Gastroesophageal sphincter (tissue), 3 donors: ENCODE measurements around the gene STING1.

Experiments used
- CTCF ChIP-seq, 4 experiments: fragments of 200-600 bp in 2 of 4; fragments of 450-650 bp in 2 of 4; sonication (generic) in 1 of 4; IDR thresholded peaks; one replicate each; pipeline ENCODE4 v1.5.1; 2017 to 2019; ENCODE audit warnings: antibody characterized with exemption in 4 of 4, mild to moderate bottlenecking in 2 of 4, moderate library complexity in 2 of 4
- EP300 ChIP-seq: sonication (generic); formaldehyde crosslinking; IDR thresholded peaks from one replicate; pipeline ENCODE4 v1.6.1; 2017; ENCODE audit warnings: antibody characterized with exemption, mild to moderate bottlenecking
- POLR2A ChIP-seq, 2 donors: fragments of 450-650 bp; IDR thresholded peaks; one replicate each; pipeline ENCODE4 v1.6.1; 2017; ENCODE audit warnings: antibody characterized with exemption in 2 of 2, mild to moderate bottlenecking in 2 of 2, moderate library complexity in 1 of 2
- POLR2AphosphoS5 ChIP-seq: sonication (generic); formaldehyde crosslinking; IDR thresholded peaks from one replicate; pipeline ENCODE4 v1.6.1; 2017; ENCODE audit warnings: antibody characterized with exemption

DNA sequence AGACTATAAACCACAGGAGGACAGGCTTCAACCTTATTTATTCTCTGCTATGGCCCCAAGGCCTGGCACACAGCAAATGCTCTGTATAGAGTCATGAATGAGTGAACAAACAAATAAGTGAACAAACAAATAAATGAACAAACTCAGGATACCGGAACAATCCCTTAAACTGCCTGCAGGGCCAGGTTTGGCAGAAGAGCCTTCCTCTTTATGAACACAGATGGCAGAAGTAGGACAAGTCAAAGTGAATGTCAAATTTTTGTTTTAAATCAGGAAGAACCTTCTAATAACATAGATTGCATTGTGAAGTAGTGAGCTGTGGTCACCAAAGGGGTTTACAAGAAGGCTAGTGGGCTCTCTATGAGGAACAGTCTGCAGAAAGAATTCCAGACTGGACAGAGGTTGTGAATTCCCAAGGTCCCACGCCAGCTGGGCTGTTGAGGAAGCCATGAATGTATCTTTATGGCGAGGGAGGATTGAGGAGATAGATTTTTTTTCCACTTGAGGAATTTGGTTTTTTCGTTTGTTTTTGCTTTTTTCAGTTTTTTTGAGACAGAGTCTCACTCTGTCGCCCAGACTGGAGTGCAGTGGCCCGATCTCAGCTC lies 30.3 kb upstream of the STING1 start:
- TF ChIP-seq POLR2A (IDR thresholded peaks at IDR 0.05) (no peak), CTCF (IDR thresholded peaks at IDR 0.05) (no peak), POLR2AphosphoS5 (no peak), EP300 (no peak)
